Skeletal muscle satellite cell (primary cell): ENCODE measurements around the gene WWOX.

Experiments used
- H3K27me3 ChIP-seq: 2 replicates; pipeline ENCODE4 v1.7.0; 2013; ENCODE audit warnings: low read length; ENCODE audit not compliant: control insufficient read depth, insufficient read depth
- H3K36me3 ChIP-seq: 2 replicates; pipeline ENCODE4 v1.7.0; 2013; ENCODE audit warnings: mild to moderate bottlenecking, control low read depth, low read length; ENCODE audit not compliant: insufficient read depth
- H3K4me1 ChIP-seq: 2 replicates; pipeline ENCODE4 v1.7.0; 2013; ENCODE audit warnings: low read length; ENCODE audit not compliant: control insufficient read depth, insufficient read depth
- H3K4me2 ChIP-seq: 2 replicates; pipeline ENCODE4 v1.7.0; 2013; ENCODE audit warnings: mild to moderate bottlenecking, low read length
- H3K4me3 ChIP-seq: 2 replicates; pipeline ENCODE4 v1.7.0; 2013; ENCODE audit warnings: low read length
- H3K9ac ChIP-seq: 2 replicates; pipeline ENCODE4 v1.7.0; 2013; ENCODE audit warnings: mild to moderate bottlenecking, low read depth, low read length, moderate library complexity
- H3K9me3 ChIP-seq: replicated peaks from 2 replicates; pipeline ENCODE4 v1.7.0; 2013; ENCODE audit warnings: mild to moderate bottlenecking, control low read depth, low read length

WWOX gene

GRCh38 chr16:78106686-78107085 is 7.2 kb downstream of the WWOX start:
- Histone ChIP-seq H3K36me3 (no peaks in the 10 kb centered on the region), H3K4me3 (no peak overlapping the region), H3K27me3 (no peaks in the 10 kb centered on the region), H3K9me3 (no peaks in the 10 kb centered on the region), H3K4me1 (no peaks in the 10 kb centered on the region), H3K9ac (no peak overlapping the region), H3K4me2 (no peak overlapping the region)

GRCh38 chr16:78108451-78108850 is 9.0 kb downstream of the WWOX start:
- Histone ChIP-seq H3K4me2 (no peak overlapping the region), H3K9ac (no peak overlapping the region), H3K4me1 (no peaks in the 10 kb centered on the region), H3K4me3 (no peak overlapping the region), H3K36me3 (no peaks in the 10 kb centered on the region), H3K9me3 (no peaks in the 10 kb centered on the region), H3K27me3 (no peaks in the 10 kb centered on the region)

GRCh38 chr16:78113258-78113657 is 13.8 kb downstream of the WWOX start:
- Histone ChIP-seq H3K27me3 (no peaks in the 10 kb centered on the region), H3K9ac (no peak overlapping the region), H3K4me3 (no peak overlapping the region), H3K9me3 (no peaks in the 10 kb centered on the region), H3K4me1 (no peaks in the 10 kb centered on the region), H3K36me3 (no peaks in the 10 kb centered on the region), H3K4me2 (no peak overlapping the region)

- Histone ChIP-seq H3K9ac (no peak overlapping the region), H3K27me3 (no peaks in the 10 kb centered on the region), H3K4me1 (no peaks in the 10 kb centered on the region), H3K4me3 (no peak overlapping the region), H3K36me3 (no peaks in the 10 kb centered on the region), H3K4me2 (no peak overlapping the region), H3K9me3 (no peaks in the 10 kb centered on the region)
These were observed 16.2 kb downstream of the WWOX start for GRCh38 chr16:78115659-78116058.

GRCh38 chr16:78116946-78117345 is 17.5 kb downstream of the WWOX start:
- no peaks in the 10 kb centered on the region for H3K36me3 ChIP-seq
- H3K9ac ChIP-seq = no peak overlapping the region
- no peak overlapping the region for H3K4me2 ChIP-seq
- H3K4me1 ChIP-seq = no peaks in the 10 kb centered on the region
- H3K9me3 ChIP-seq = no peaks in the 10 kb centered on the region
- H3K4me3 ChIP-seq = no peak overlapping the region
- H3K27me3 ChIP-seq = no peaks in the 10 kb centered on the region

- no peaks in the 10 kb centered on the region for H3K9me3 ChIP-seq
- H3K36me3 ChIP-seq = no peaks in the 10 kb centered on the region
- H3K9ac ChIP-seq = no peak overlapping the region
- H3K27me3 ChIP-seq = no peaks in the 10 kb centered on the region
- no peak overlapping the region for H3K4me2 ChIP-seq
- no peak overlapping the region for H3K4me3 ChIP-seq
- no peaks in the 10 kb centered on the region for H3K4me1 ChIP-seq
These were observed 17.9 kb downstream of the WWOX start for GRCh38 chr16:78117391-78117790.

GRCh38 chr16:78118469-78119025 is 19.1 kb downstream of the WWOX start:
- no peaks in the 10 kb centered on the region for H3K27me3 ChIP-seq

GRCh38 chr16:78122774-78123315 is 23.4 kb downstream of the WWOX start:
- Histone ChIP-seq H3K36me3 (no peaks in the 10 kb centered on the region), H3K4me3 (no peak overlapping the region), H3K4me2 (peak overlapping the region; percentile 56), H3K4me1 (no peaks in the 10 kb centered on the region), H3K9me3 (no peaks in the 10 kb centered on the region), H3K9ac (peak overlapping the region; percentile 58), H3K27me3 (no peaks in the 10 kb centered on the region)

More at GRCh38 chr16:78118469-78119025, 19.1 kb downstream of the WWOX start:
- Histone ChIP-seq H3K4me1 (no peaks in the 10 kb centered on the region), H3K4me2 (no peak overlapping the region), H3K9ac (no peak overlapping the region), H3K36me3 (no peaks in the 10 kb centered on the region), H3K4me3 (no peak overlapping the region), H3K9me3 (no peaks in the 10 kb centered on the region)

GRCh38 chr16:78125112-78125844 is 25.8 kb downstream of the WWOX start:
- Histone ChIP-seq H3K4me3 (no peak overlapping the region), H3K9me3 (no peaks in the 10 kb centered on the region), H3K4me1 (no peaks in the 10 kb centered on the region), H3K36me3 (no peaks in the 10 kb centered on the region), H3K9ac (no peak overlapping the region), H3K4me2 (no peak overlapping the region), H3K27me3 (no peaks in the 10 kb centered on the region)

GRCh38 chr16:78126662-78127061 is 27.2 kb downstream of the WWOX start:
- H3K4me3 ChIP-seq = peak overlapping the region; percentile 22
- no peaks in the 10 kb centered on the region for H3K36me3 ChIP-seq
- H3K9ac ChIP-seq = no peak overlapping the region
- no peaks in the 10 kb centered on the region for H3K27me3 ChIP-seq
- H3K9me3 ChIP-seq = no peaks in the 10 kb centered on the region
- no peaks in the 10 kb centered on the region for H3K4me1 ChIP-seq
- H3K4me2 ChIP-seq = peak overlapping the region; percentile 28

GRCh38 chr16:78127130-78127529 is 27.7 kb downstream of the WWOX start:
- Histone ChIP-seq H3K9me3 (no peaks in the 10 kb centered on the region), H3K4me3 (peak overlapping the region; percentile 22), H3K4me1 (no peaks in the 10 kb centered on the region), H3K9ac (no peak overlapping the region), H3K27me3 (no peaks in the 10 kb centered on the region), H3K36me3 (no peaks in the 10 kb centered on the region), H3K4me2 (peak overlapping the region; percentile 28)

GRCh38 chr16:78128913-78129312 is 29.5 kb downstream of the WWOX start:
- no peaks in the 10 kb centered on the region for H3K27me3 ChIP-seq
- no peak overlapping the region for H3K4me2 ChIP-seq
- no peak overlapping the region for H3K9ac ChIP-seq
- no peaks in the 10 kb centered on the region for H3K9me3 ChIP-seq
- H3K4me3 ChIP-seq = no peak overlapping the region
- H3K4me1 ChIP-seq = no peaks in the 10 kb centered on the region
- no peaks in the 10 kb centered on the region for H3K36me3 ChIP-seq
